Measurements from ENCODE around the gene ERAP2. TPM values are rescaled to one million over a fixed set of nuclear protein-coding genes. Genes with fewer than 3 reads are reported as not detected.
"Not testable (repeated sequence)": the region's sequence is repeated elsewhere in the genome, so short reads cannot be mapped to it uniquely, and the experiment has no call there.

ERAP2 gene
- total RNA-seq, 4 donors from 2014 or later = 50.3 to 82.8 (median 70.8) TPM

GRCh38 chr5:96871686-96872085, 4.6 kb upstream of the ERAP2 start:
- DNase-seq = no peak
- Histone ChIP-seq H3K36me3 (no peaks in the 10 kb centered on the region), H3K4me1 (peaks cover 0 to 6% (median 0%) of the 10 kb centered on the region in 4 donors), H3K4me3 (no peak overlapping the region), H3K9me3 (no peaks in the 10 kb centered on the region), H3K27ac (no peak overlapping the region), H3K27me3 (no peaks in the 10 kb centered on the region)
- no peak for TF ChIP-seq POLR2A (IDR thresholded peaks at IDR 0.05)
- TF ChIP-seq, protein P1, sequence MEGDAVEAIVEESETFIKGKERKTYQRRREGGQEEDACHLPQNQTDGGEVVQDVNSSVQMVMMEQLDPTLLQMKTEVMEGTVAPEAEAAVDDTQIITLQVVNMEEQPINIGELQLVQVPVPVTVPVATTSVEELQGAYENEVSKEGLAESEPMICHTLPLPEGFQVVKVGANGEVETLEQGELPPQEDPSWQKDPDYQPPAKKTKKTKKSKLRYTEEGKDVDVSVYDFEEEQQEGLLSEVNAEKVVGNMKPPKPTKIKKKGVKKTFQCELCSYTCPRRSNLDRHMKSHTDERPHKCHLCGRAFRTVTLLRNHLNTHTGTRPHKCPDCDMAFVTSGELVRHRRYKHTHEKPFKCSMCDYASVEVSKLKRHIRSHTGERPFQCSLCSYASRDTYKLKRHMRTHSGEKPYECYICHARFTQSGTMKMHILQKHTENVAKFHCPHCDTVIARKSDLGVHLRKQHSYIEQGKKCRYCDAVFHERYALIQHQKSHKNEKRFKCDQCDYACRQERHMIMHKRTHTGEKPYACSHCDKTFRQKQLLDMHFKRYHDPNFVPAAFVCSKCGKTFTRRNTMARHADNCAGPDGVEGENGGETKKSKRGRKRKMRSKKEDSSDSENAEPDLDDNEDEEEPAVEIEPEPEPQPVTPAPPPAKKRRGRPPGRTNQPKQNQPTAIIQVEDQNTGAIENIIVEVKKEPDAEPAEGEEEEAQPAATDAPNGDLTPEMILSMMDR (IDR thresholded peaks at IDR 0.05) = no peak

- Histone ChIP-seq H3K4me1 (peaks cover 0 to 6% (median 0%) of the 10 kb centered on the region in 4 donors), H3K27ac (no peak overlapping the region), H3K27me3 (no peaks in the 10 kb centered on the region), H3K9me3 (no peaks in the 10 kb centered on the region), H3K4me3 (no peak overlapping the region), H3K36me3 (no peaks in the 10 kb centered on the region)
- DNase-seq = no peak
- TF ChIP-seq, protein P1 (IDR thresholded peaks at IDR 0.05) = no peak
- no peak for TF ChIP-seq POLR2A (IDR thresholded peaks at IDR 0.05)
Measured at GRCh38 chr5:96873449-96873848, 2.9 kb upstream of the ERAP2 start.

DNA sequence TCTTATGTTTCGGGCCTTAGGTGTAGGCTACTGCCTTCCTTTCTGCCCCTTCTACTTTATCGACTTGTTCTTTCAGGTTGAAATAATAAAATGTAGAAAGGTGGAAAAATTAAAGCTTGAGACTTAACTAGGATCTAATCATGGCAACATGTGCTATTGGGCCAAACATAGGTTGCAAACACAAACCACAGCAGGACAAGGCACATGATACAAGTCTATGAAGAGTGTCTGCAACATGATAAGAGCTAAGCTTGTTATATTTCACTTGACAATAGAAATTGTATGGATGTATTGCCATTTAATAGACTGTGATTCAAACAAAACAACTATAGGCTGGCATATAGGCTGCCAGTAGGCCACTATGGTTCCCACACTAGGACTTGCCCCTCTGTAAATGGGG, 1.7 kb upstream of the ERAP2 start:
- Histone ChIP-seq H3K9me3 (no peaks in the 10 kb centered on the region), H3K4me3 (no peak overlapping the region), H3K36me3 (no peaks in the 10 kb centered on the region), H3K27me3 (no peaks in the 10 kb centered on the region), H3K4me1 (peaks cover 0 to 7% (median 0%) of the 10 kb centered on the region in 4 donors), H3K27ac (peak overlapping the region in 1 of 4 donors; percentile 15)
- TF ChIP-seq POLR2A (IDR thresholded peaks at IDR 0.05) = no peak
- TF ChIP-seq, protein P1 (IDR thresholded peaks at IDR 0.05) = no peak
- DNase-seq = no peak

- DNase-seq = no peak
- peaks cover 0 to 19% (median 0%) of the 10 kb centered on the region in 4 donors for H3K4me1 ChIP-seq
- peak overlapping the region; percentile 71 to 82 (median 78) for H3K27ac ChIP-seq
- TF ChIP-seq, protein P1 (IDR thresholded peaks at IDR 0.05) = no peak
- no peak for TF ChIP-seq POLR2A (IDR thresholded peaks at IDR 0.05)
- H3K9me3 ChIP-seq = no peaks in the 10 kb centered on the region
- no peaks in the 10 kb centered on the region for H3K27me3 ChIP-seq
- H3K36me3 ChIP-seq = no peaks in the 10 kb centered on the region
- peak overlapping the region; percentile 50 to 77 (median 55) for H3K4me3 ChIP-seq
Measured at GRCh38 chr5:96875791-96876291, 459 bp upstream of the ERAP2 start.

DNA sequence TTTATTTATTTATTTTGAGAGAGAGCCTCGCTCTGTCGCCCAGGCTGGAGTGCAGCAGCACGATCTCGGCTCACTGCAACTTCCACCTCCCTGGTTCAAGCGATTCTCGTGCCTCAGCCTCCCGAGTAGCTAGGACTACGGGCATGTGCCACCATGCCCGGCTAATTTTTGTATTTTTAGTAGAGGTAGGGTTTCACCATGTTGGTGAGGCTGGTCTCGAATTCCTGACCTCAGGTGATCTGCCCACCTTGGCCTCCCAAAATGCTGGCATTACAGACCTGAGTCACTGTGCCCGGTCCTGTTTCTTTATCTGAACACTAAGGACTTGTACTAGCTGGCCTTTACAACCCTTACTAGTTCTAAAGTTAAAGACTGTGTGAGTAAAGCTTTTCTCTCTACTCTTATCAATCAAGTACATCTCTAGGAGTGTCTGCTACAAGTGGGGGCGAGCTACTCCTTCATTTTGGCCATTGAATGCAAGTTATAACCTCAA, 723 bp downstream of the ERAP2 start:
- TF ChIP-seq POLR2A (IDR thresholded peaks at IDR 0.05) = peak; percentile 34 to 54
- Histone ChIP-seq H3K4me3 (peak overlapping the region; percentile 50 to 77 (median 55)), H3K27ac (peak overlapping the region; percentile 71 to 82 (median 78)), H3K4me1 (peaks cover 0 to 29% (median 5%) of the 10 kb centered on the region in 4 donors)
- H3K9me3 ChIP-seq, H3K36me3 ChIP-seq, H3K27me3 ChIP-seq: not testable (repeated sequence)
- peak in 1 of 3 donors; percentile 56 for DNase-seq

- H3K27me3 ChIP-seq = no peaks in the 10 kb centered on the region
- H3K4me1 ChIP-seq = peaks cover 0 to 41% (median 8%) of the 10 kb centered on the region in 4 donors
- DNase-seq = no peak
- H3K36me3 ChIP-seq = peaks cover 0 to 32% (median 0%) of the 10 kb centered on the region in 3 donors
- H3K27ac ChIP-seq = peak overlapping the region in 3 of 4 donors; percentile 36 to 60 (median 40)
- no peaks in the 10 kb centered on the region for H3K9me3 ChIP-seq
- H3K4me3 ChIP-seq = no peak overlapping the region
- TF ChIP-seq POLR2A (IDR thresholded peaks at IDR 0.05) = no peak
- TF ChIP-seq, protein P1 (IDR thresholded peaks at IDR 0.05) = no peak
Measured at GRCh38 chr5:96879665-96880064, 3.4 kb downstream of the ERAP2 start.
